Upper lobe of right lung (tissue), 1 donor: ENCODE measurements around the gene SAYSD1. TPM values are rescaled to one million over a fixed set of nuclear protein-coding genes. Genes with fewer than 3 reads are reported as not detected.

Source experiments
- ATAC-seq: fragments of 200-7000 bp; cut with Tn5 transposase; one replicate; pipeline ENCODE4 v1.9.1; 2020; ENCODE audit warnings: mild to moderate bottlenecking, moderate library complexity
- DNase-seq: peaks from one replicate; pipeline ENCODE4 v3.0.0-alpha.2; 2020
- H3K27ac ChIP-seq: fragments of 200-600 bp; one replicate; pipeline ENCODE4 v1.8.0; 2022
- H3K27me3 ChIP-seq: fragments of 200-600 bp; one replicate; pipeline ENCODE4 v1.8.0; 2022; ENCODE audit warnings: mild to moderate bottlenecking
- H3K36me3 ChIP-seq: fragments of 200-600 bp; one replicate; pipeline ENCODE4 v1.8.0; 2022
- H3K4me1 ChIP-seq: fragments of 200-600 bp; one replicate; pipeline ENCODE4 v1.8.0; 2022
- H3K4me3 ChIP-seq: fragments of 200-600 bp; one replicate; pipeline ENCODE4 v1.8.0; 2022; ENCODE audit warnings: mild to moderate bottlenecking
- H3K9me3 ChIP-seq: fragments of 200-600 bp; one replicate; pipeline ENCODE4 v1.8.0; 2022
- CTCF ChIP-seq: fragments of 200-600 bp; IDR thresholded peaks from one replicate; pipeline ENCODE4 v1.8.0; 2022; ENCODE audit warnings: antibody characterized with exemption
- intact Hi-C: fragments of 100-400 bp; cut with DNase I; formaldehyde crosslinking; loops from one replicate; pipeline ENCODE4 v1.11.0; 2022
- total RNA-seq: library from RNA; stranded (reverse); fragmentation: NEBNext Ultra II Directional; extraction: Animal tissue kit (Norgen Biotek cat#: 25700); gene quantifications from one replicate; pipeline ENCODE4 v1.2.1, GENCODE V29; 2021
- donor health status: DM: no; HTN: yes; CAD: no; lungs with severe emphysema.

Gene SAYSD1
- total RNA-seq, 1 donor from 2014 or later, result 15.2 TPM

DNA sequence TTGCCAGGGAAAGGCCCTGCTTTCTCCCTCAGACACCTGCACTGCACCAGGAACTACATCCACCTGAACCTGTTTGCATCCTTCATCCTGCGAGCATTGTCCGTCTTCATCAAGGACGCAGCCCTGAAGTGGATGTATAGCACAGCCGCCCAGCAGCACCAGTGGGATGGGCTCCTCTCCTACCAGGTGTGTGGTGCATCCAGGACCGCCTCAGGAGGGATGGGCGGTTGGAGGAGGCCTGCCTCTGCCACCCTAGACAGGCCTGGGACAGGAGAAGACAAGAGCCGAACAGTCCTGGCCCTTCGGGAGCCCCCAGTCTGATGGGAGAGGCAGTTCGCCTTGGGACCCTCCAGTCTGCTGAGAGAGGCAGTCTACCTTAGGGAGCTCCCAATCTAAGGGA, 42.2 kb downstream of the SAYSD1 start:
- intact Hi-C loops, result no loop called here
- H3K27ac ChIP-seq, result no peak overlapping the region
- no peak overlapping the region for H3K4me3 ChIP-seq
- DNase-seq (peak; percentile 23), ATAC-seq (peak; percentile 9)
- no peaks in the 10 kb centered on the region for H3K36me3 ChIP-seq
- H3K9me3 ChIP-seq, result no peaks in the 10 kb centered on the region
- H3K4me1 ChIP-seq, result no peaks in the 10 kb centered on the region
- peaks cover 4% of the 10 kb centered on the region for H3K27me3 ChIP-seq
- TF ChIP-seq CTCF, result no peak

DNA sequence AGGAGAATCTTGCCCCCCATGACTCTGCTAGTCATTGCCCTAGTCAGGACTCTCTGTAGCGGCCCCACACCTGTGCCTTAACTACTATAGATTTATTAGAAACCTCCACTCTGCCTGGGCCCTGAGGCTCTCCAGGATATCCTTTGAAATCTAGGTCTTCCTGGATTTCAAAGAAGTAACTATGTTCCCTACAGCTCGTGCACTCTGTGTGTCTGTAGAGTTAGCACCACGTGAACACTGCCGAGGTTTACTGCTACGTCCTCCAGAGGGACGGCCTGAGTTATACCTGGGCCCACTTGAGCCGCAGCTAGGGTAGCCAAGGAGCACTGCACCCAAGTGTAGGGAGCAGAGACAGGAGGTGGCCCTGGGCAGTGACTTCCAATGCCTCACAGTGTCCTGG, 46.6 kb downstream of the SAYSD1 start:
- Histone ChIP-seq H3K27ac (no peak overlapping the region), H3K4me3 (no peak overlapping the region), H3K9me3 (no peaks in the 10 kb centered on the region), H3K27me3 (peaks cover 4% of the 10 kb centered on the region), H3K36me3 (no peaks in the 10 kb centered on the region), H3K4me1 (no peaks in the 10 kb centered on the region)
- DNase-seq (peak; percentile 16), ATAC-seq (no peak)
- TF ChIP-seq CTCF, result no peak
- intact Hi-C loops, result no loop called here

GRCh38 chr6:39065561-39065960, 49.4 kb downstream of the SAYSD1 start:
- Histone ChIP-seq H3K27ac (no peak overlapping the region), H3K36me3 (no peaks in the 10 kb centered on the region), H3K4me3 (no peak overlapping the region), H3K9me3 (no peaks in the 10 kb centered on the region), H3K4me1 (no peaks in the 10 kb centered on the region), H3K27me3 (peaks cover 1% of the 10 kb centered on the region)
- intact Hi-C loops, result no loop called here
- no peak for TF ChIP-seq CTCF
- ATAC-seq (no peak), DNase-seq (no peak)

DNA sequence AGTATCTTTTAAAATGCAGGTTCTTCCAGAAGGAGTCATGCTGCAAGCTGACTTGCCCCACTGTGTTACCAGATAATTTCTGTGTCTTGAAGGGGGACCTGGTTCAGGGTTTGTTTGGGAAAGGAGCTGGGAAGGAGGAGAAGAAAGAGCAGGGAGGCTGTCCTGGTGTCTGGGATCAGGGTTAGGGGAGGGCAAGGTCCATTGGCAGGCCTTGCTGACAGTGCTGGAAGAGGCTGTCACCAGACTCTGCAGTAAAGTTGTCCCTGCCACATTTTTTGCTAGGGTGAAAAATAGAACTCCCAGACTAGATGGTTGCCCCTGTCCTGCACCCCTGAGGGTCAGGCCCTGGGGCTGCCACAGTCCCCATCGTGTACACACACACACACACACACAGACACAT, 51.5 kb downstream of the SAYSD1 start:
- Histone ChIP-seq H3K27ac (no peak overlapping the region), H3K4me3 (no peak overlapping the region), H3K36me3 (no peaks in the 10 kb centered on the region), H3K27me3 (no peaks in the 10 kb centered on the region), H3K9me3 (no peaks in the 10 kb centered on the region), H3K4me1 (no peaks in the 10 kb centered on the region)
- intact Hi-C loops, result no loop called here
- ATAC-seq, result no peak
- no peak for TF ChIP-seq CTCF
- DNase-seq, result no peak

GRCh38 chr6:39062014-39062740, 52.8 kb downstream of the SAYSD1 start:
- Histone ChIP-seq H3K27me3 (no peaks in the 10 kb centered on the region), H3K4me3 (no peak overlapping the region), H3K36me3 (no peaks in the 10 kb centered on the region), H3K4me1 (no peaks in the 10 kb centered on the region), H3K9me3 (no peaks in the 10 kb centered on the region), H3K27ac (no peak overlapping the region)
- no peak for DNase-seq
- TF ChIP-seq CTCF, result no peak
- ATAC-seq, result no peak
- intact Hi-C loops, result no loop called here

DNA sequence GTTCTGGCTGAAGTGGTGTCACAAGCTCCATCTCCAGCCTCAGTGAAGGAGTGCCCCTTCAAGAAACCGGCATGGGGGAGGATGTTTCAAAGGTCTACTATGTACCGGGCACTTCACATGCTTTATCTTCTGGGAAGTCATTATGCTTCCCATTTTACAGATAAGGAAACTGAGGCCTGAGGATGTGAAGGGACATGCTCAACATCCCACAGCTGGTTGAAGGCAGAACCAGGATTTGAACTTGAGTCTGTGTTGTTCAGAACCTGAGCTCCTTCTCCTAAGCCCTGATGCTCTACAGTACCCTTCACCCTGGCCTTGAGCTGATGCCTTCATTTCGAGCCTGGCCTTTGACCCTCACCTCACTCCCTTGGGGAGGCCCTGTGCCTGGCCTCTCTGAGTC, 53.4 kb downstream of the SAYSD1 start:
- DNase-seq (no peak), ATAC-seq (no peak)
- intact Hi-C loops, result no loop called here
- no peak overlapping the region for H3K4me3 ChIP-seq
- no peaks in the 10 kb centered on the region for H3K27me3 ChIP-seq
- H3K36me3 ChIP-seq, result no peaks in the 10 kb centered on the region
- H3K27ac ChIP-seq, result no peak overlapping the region
- no peak for TF ChIP-seq CTCF
- H3K9me3 ChIP-seq, result no peaks in the 10 kb centered on the region
- no peaks in the 10 kb centered on the region for H3K4me1 ChIP-seq
